ENCODE measurements around the gene SETBP1. TPM values are rescaled to one million over a fixed set of nuclear protein-coding genes. Genes with fewer than 3 reads are reported as not detected.

Gene SETBP1
- total and polyA plus RNA-seq, 3 donors from 2014 or later: 6.2 to 34.7 (median 33.1) TPM

DNA sequence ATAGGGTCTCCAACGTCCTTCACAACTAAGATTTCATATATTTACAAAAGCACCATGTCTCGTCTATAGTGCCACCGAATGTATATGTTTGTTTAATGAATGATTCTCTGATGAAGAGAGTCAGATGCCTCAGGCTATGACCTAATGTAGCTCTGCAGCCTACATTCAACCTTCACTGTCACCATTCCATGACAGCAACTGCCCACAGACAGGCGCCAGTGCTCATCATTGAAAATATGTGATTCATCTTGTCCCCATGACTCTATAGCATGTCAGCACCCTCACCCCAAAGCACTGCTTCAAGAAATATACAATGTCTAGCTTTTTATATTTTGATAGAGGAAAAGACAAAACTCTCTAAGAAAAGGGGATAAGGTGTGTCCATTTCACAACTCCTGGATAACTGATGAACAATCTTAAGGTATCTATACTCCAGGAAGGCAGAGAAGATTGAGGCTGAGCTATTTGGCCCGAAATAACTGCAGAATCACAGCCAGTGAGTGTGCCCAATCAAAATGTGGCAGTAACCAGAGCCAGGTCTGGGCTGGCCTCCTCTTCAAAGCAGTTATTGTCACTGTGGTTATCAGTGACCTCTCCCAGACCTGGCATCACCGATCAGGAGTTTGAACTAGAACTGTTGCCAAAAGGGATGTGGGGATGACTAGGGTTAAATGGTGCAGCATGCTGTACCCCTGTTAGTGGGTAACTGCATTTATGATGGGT is 246.6 kb downstream of the SETBP1 start:
- no peaks in the 10 kb centered on the region for H3K27me3 ChIP-seq
- intact Hi-C loops (cut with DNase I; ENCODE audit: low total_unique reads): no loop called here
- no peak overlapping the region for H3K27ac ChIP-seq
- H3K9me3 ChIP-seq: no peaks in the 10 kb centered on the region
- H3K4me1 ChIP-seq: no peaks in the 10 kb centered on the region
- no peaks in the 10 kb centered on the region for H3K36me3 ChIP-seq (ENCODE audit: low read depth, missing control alignments)
- H3K4me3 ChIP-seq: no peak overlapping the region
- DNase-seq: no peak
- TF ChIP-seq POLR2A (IDR thresholded peaks at IDR 0.05): no peak
- TF ChIP-seq, protein P1, sequence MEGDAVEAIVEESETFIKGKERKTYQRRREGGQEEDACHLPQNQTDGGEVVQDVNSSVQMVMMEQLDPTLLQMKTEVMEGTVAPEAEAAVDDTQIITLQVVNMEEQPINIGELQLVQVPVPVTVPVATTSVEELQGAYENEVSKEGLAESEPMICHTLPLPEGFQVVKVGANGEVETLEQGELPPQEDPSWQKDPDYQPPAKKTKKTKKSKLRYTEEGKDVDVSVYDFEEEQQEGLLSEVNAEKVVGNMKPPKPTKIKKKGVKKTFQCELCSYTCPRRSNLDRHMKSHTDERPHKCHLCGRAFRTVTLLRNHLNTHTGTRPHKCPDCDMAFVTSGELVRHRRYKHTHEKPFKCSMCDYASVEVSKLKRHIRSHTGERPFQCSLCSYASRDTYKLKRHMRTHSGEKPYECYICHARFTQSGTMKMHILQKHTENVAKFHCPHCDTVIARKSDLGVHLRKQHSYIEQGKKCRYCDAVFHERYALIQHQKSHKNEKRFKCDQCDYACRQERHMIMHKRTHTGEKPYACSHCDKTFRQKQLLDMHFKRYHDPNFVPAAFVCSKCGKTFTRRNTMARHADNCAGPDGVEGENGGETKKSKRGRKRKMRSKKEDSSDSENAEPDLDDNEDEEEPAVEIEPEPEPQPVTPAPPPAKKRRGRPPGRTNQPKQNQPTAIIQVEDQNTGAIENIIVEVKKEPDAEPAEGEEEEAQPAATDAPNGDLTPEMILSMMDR (IDR thresholded peaks at IDR 0.05): no peak
- 84 to 88% methylated on average over 6 of the region's 6 CpGs for WGBS, 2 donors

GRCh38 chr18:44934901-44935300 is 254.2 kb downstream of the SETBP1 start:
- TF ChIP-seq, protein P1 (IDR thresholded peaks at IDR 0.05): no peak
- no peak for TF ChIP-seq POLR2A (IDR thresholded peaks at IDR 0.05)
- H3K4me3 ChIP-seq: no peak overlapping the region
- 88% methylated on average over 1 to 2 of the region's 2 CpGs for WGBS, 2 donors
- H3K36me3 ChIP-seq (ENCODE audit: low read depth, missing control alignments): no peaks in the 10 kb centered on the region
- intact Hi-C loops (cut with DNase I; ENCODE audit: low total_unique reads): no loop called here
- H3K9me3 ChIP-seq: no peaks in the 10 kb centered on the region
- DNase-seq: no peak
- no peak overlapping the region for H3K27ac ChIP-seq
- H3K4me1 ChIP-seq: peaks cover 10% of the 10 kb centered on the region
- H3K27me3 ChIP-seq: no peaks in the 10 kb centered on the region

GRCh38 chr18:44935455-44935854 is 254.8 kb downstream of the SETBP1 start:
- DNase-seq: no peak
- no peaks in the 10 kb centered on the region for H3K9me3 ChIP-seq
- H3K27me3 ChIP-seq: no peaks in the 10 kb centered on the region
- H3K4me1 ChIP-seq: peaks cover 10% of the 10 kb centered on the region
- H3K27ac ChIP-seq: no peak overlapping the region
- intact Hi-C loops (cut with DNase I; ENCODE audit: low total_unique reads): no loop called here
- no peak overlapping the region for H3K4me3 ChIP-seq
- TF ChIP-seq, protein P1 (IDR thresholded peaks at IDR 0.05): no peak
- no peak for TF ChIP-seq POLR2A (IDR thresholded peaks at IDR 0.05)
- no peaks in the 10 kb centered on the region for H3K36me3 ChIP-seq (ENCODE audit: low read depth, missing control alignments)

DNA sequence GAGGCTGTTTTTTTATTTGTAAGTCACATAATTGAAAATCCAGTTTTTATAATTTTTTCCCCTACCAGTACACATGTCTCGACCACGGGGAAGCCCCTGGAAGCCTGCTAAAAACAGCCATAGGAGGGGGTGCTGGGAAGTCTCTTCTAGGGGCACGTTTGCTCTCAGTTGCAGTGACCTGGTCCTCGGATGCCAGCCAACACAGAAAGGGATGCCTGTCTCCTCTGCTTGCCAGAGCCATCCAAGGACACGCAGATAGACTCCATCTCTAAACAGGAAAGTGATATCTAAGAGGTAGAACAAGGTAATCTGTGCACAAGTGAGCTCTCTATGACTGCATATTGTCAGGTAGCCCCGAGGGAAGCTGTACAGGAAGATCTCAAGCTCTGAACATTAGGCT is 255.8 kb downstream of the SETBP1 start:
- H3K27me3 ChIP-seq: no peaks in the 10 kb centered on the region
- peaks cover 10% of the 10 kb centered on the region for H3K4me1 ChIP-seq
- TF ChIP-seq, protein P1 (IDR thresholded peaks at IDR 0.05): no peak
- TF ChIP-seq POLR2A (IDR thresholded peaks at IDR 0.05): no peak
- 60 to 75% methylated on average over 6 of the region's 6 CpGs for WGBS, 2 donors
- H3K9me3 ChIP-seq: no peaks in the 10 kb centered on the region
- no peak overlapping the region for H3K4me3 ChIP-seq
- DNase-seq: peak; percentile 25
- no peaks in the 10 kb centered on the region for H3K36me3 ChIP-seq (ENCODE audit: low read depth, missing control alignments)
- intact Hi-C loops (cut with DNase I; ENCODE audit: low total_unique reads): no loop called here
- no peak overlapping the region for H3K27ac ChIP-seq
